GM12878 (cell line): ENCODE measurements around the gene ANO6. TPM values are rescaled to one million over a fixed set of nuclear protein-coding genes. Genes with fewer than 3 reads are reported as not detected.

Experiments used
- ATAC-seq: fragments of 200-7000 bp; cut with Tn5 transposase; 3 replicates; pipeline ENCODE4 v1.9.1; 2020; ENCODE audit warnings: mild to moderate bottlenecking, moderate library complexity
- BruUV-seq: library from RNA; stranded (reverse); fragments of 400-500 nt; replicated peaks from 2 replicates; lab custom pipeline; 2021; lab: Mats Ljungman, UMichigan
- CTCF ChIA-PET: fragments of 300-600 bp; sonication (Branson Sonifier 250); formaldehyde crosslinking; extraction: SDS; loops from one replicate; lab custom pipeline; 2021; ENCODE audit warnings: inconsistent platforms; lab: Yijun Ruan, JAX
- POLR2A ChIA-PET: fragments of 350-600 bp; formaldehyde crosslinking; extraction: SDS; loops from one replicate; lab custom pipeline; 2021; ENCODE audit warnings: inconsistent platforms; lab: Charles Lee
- RAD21 ChIA-PET: fragments of 300-600 bp; sonication (Branson Sonifier 250); formaldehyde crosslinking; loops from one replicate; lab custom pipeline; 2023; ENCODE audit warnings: antibody characterized with exemption; ENCODE audit not compliant: unreplicated experiment; lab: Charles Lee
- SMC1A ChIA-PET: fragments of 300-600 bp; sonication (Branson Sonifier 250); formaldehyde crosslinking; loops from one replicate; lab custom pipeline; 2023; ENCODE audit not compliant: unreplicated experiment, uncharacterized antibody; lab: Charles Lee
- DNase-seq: peaks from one replicate; pipeline ENCODE4 v3.0.0-alpha.2; 2011; ENCODE audit warnings: low read depth, low spot score
- FAIRE-seq: peaks from 3 replicates; lab custom pipeline; 2011; peaks lifted over from hg19 to GRCh38; lab: Jason Lieb, UNC
- H2AFZ ChIP-seq: 2 replicates; pipeline ENCODE4 v1.6.0; 2011; ENCODE audit warnings: low read depth, low read length, control low read depth; ENCODE audit not compliant: control insufficient read depth
- H3K27ac ChIP-seq: 2 replicates; pipeline ENCODE4 v1.5.1; 2011; ENCODE audit warnings: control low read depth; ENCODE audit not compliant: control insufficient read depth, insufficient read depth
- H3K27me3 ChIP-seq, 2 experiments: replicated peaks in 1 of 2; 2 replicates each; pipeline versions ENCODE4 v1.6.0 to v1.6.1; 2011; ENCODE audit warnings: low read length in 1 of 2; ENCODE audit not compliant: control insufficient read depth in 2 of 2, insufficient read depth in 2 of 2
- H3K36me3 ChIP-seq, 2 experiments: 2 replicates each; pipeline ENCODE4 v1.5.1; 2011; ENCODE audit warnings: low read length in 1 of 2; ENCODE audit not compliant: control insufficient read depth in 2 of 2, insufficient read depth in 2 of 2
- H3K4me1 ChIP-seq: 2 replicates; pipeline ENCODE4 v1.6.1; 2011; ENCODE audit warnings: mild to moderate bottlenecking, low read length, moderate library complexity, mixed read lengths; ENCODE audit not compliant: control insufficient read depth, insufficient read depth
- H3K4me2 ChIP-seq: 2 replicates; pipeline ENCODE4 v1.6.0; 2011; ENCODE audit warnings: control low read depth; ENCODE audit not compliant: control insufficient read depth, insufficient read depth
- H3K4me3 ChIP-seq: fragments of 200-600 bp; sonication (generic); 2 replicates; pipeline ENCODE4 v1.5.1; 2016
- H3K79me2 ChIP-seq: 2 replicates; pipeline ENCODE4 v1.6.0; 2011; ENCODE audit warnings: low read length; ENCODE audit not compliant: control insufficient read depth, insufficient read depth
- H3K9ac ChIP-seq: 2 replicates; pipeline ENCODE4 v1.8.0; 2011; ENCODE audit warnings: low read length, control low read depth, mixed read lengths; ENCODE audit not compliant: control insufficient read depth, insufficient read depth
- H3K9me3 ChIP-seq: replicated peaks from 3 replicates; pipeline ENCODE4 v1.5.1; 2011; ENCODE audit warnings: mild to moderate bottlenecking, low read length; ENCODE audit not compliant: control insufficient read depth, insufficient read depth
- H4K20me1 ChIP-seq: 2 replicates; pipeline ENCODE4 v1.6.0; 2011; ENCODE audit not compliant: control insufficient read depth, insufficient read depth
- ATF7 ChIP-seq: fragments of 450-650 bp; IDR thresholded peaks from 2 replicates; pipeline ENCODE4 v1.6.1; 2016; ENCODE audit warnings: low read depth, mild to moderate bottlenecking
- CHD4 ChIP-seq: fragments of 200-600 bp; sonication (generic); IDR thresholded peaks from 2 replicates; pipeline ENCODE4 v1.6.1; 2016; ENCODE audit warnings: mild to moderate bottlenecking
- EZH2 ChIP-seq: IDR thresholded peaks from 2 replicates; pipeline ENCODE4 v1.6.1; 2012; ENCODE audit warnings: low read depth, mild to moderate bottlenecking, control low read depth, inconsistent platforms, low read length, borderline replicate concordance; ENCODE audit not compliant: control insufficient read depth
- LARP7 ChIP-seq: fragments of 450-650 bp; IDR thresholded peaks from 2 replicates; pipeline ENCODE4 v1.6.1; 2017; ENCODE audit warnings: mild to moderate bottlenecking
- MAX ChIP-seq: IDR thresholded peaks from 2 replicates; pipeline ENCODE4 v1.6.1; 2012; ENCODE audit warnings: low read depth, low read length, improper control_type of control experiment
- SIX5 ChIP-seq: IDR thresholded peaks from 2 replicates; pipeline ENCODE4 v1.6.1; 2011; ENCODE audit warnings: mild to moderate bottlenecking, low read depth, low read length, moderate library complexity; ENCODE audit not compliant: severe bottlenecking
- SRF ChIP-seq, 2 experiments: IDR thresholded peaks; 2 replicates each; pipeline ENCODE4 v1.6.1; 2011; ENCODE audit warnings: low read depth in 2 of 2, low read length in 2 of 2, mild to moderate bottlenecking in 1 of 2, moderate library complexity in 1 of 2
- YY1 ChIP-seq: IDR thresholded peaks from 2 replicates; pipeline ENCODE4 v1.6.1; 2011; ENCODE audit warnings: low read depth, mild to moderate bottlenecking, low read length
- ZNF24 ChIP-seq: fragments of 450-650 bp; IDR thresholded peaks from 2 replicates; pipeline ENCODE4 v1.6.1; 2017; ENCODE audit warnings: antibody characterized with exemption, mild to moderate bottlenecking
- WGBS: methylation state at CpG from one replicate; pipeline ENCODE4 v1.1.6; 2016; ENCODE audit warnings: low lambda C conversion rate; ENCODE audit not compliant: insufficient replicate concordance, insufficient coverage; ENCODE audit errors: missing lambda C conversion rate; 5-methylcytosine and 5-hydroxymethylcytosine counted together
- in situ Hi-C: fragments of 300-500 bp; cut with MboI; formaldehyde crosslinking; loops from 9 replicates; pipeline ENCODE4 v1.14.3; 2018; ENCODE audit warnings: mixed read lengths
- intact Hi-C: fragments of 100-400 bp; cut with micrococcal nuclease; formaldehyde crosslinking; loops from one replicate; pipeline ENCODE4 v1.14.2; 2022; ENCODE audit not compliant: unreplicated experiment
- polyA plus RNA-seq, 11 experiments: library from polyadenylated mRNA; depleted of rRNA in 4 of 11; unstranded in 6 of 11; stranded (reverse) in 5 of 11; fragments of >200 nt; fragmentation: Nextera tagmentation in 4 of 11; fragmentation: Illumina TruSeq in 1 of 11; extraction: Ambion mirVana in 4 of 11; extraction: Trizol in 1 of 11; gene quantifications; 1 replicate in 1 of 11; 2 replicates in 10 of 11; pipeline versions ENCODE4 v1.2.1 to v1.2.3, GENCODE V29; 2011 to 2016; ENCODE audit warnings: inconsistent platforms in 2 of 11, missing spikeins in 2 of 11, low read depth in 1 of 11
- total RNA-seq, 4 experiments: library from RNA; depleted of rRNA in 3 of 4; stranded (reverse); fragments of >200 nt in 3 of 4; fragmentation: Illumina TruSeq in 1 of 4; extraction: Trizol in 1 of 4; gene quantifications; 2 replicates each; pipeline versions ENCODE4 v1.2.1 to v1.2.3, GENCODE V29; 2013 to 2021
- TF ChIP-seq, protein P1 (sequence below): fragments of 450-650 bp; IDR thresholded peaks from 2 replicates; pipeline ENCODE4 v1.6.1; 2017; ENCODE audit warnings: mild to moderate bottlenecking, moderate library complexity
- TF ChIP-seq, protein P2 (sequence below): IDR thresholded peaks from 2 replicates; pipeline ENCODE4 v1.6.1; 2011; ENCODE audit warnings: low read depth, mild to moderate bottlenecking, low read length, moderate library complexity, borderline replicate concordance; ENCODE audit errors: extremely low read depth

The ANO6 gene
- total and polyA plus RNA-seq, 10 of the 15 experiments (the other 5 are each of a cell fraction or from before 2014, with no cell fraction given): 4.6 to 30.3 (median 26.0) TPM

- no peaks in the 10 kb centered on the region for H3K4me1 ChIP-seq
- no peaks in the 10 kb centered on the region for H4K20me1 ChIP-seq
- CTCF ChIA-PET: interaction anchor here (1.6 kb wide), 1 partner anchor 29 kb away, joined by 3 read pairs; no protein-coding TSS in a partner anchor
- no peak overlapping the region for H3K4me3 ChIP-seq
- no TSS peak for BruUV-seq
- no peak overlapping the region for H2AFZ ChIP-seq
- intact Hi-C loops: no loop called here
- WGBS: 70% methylated on average over 7 of the region's 7 CpGs
- no peak for ATAC-seq
- TF ChIP-seq, protein P1, sequence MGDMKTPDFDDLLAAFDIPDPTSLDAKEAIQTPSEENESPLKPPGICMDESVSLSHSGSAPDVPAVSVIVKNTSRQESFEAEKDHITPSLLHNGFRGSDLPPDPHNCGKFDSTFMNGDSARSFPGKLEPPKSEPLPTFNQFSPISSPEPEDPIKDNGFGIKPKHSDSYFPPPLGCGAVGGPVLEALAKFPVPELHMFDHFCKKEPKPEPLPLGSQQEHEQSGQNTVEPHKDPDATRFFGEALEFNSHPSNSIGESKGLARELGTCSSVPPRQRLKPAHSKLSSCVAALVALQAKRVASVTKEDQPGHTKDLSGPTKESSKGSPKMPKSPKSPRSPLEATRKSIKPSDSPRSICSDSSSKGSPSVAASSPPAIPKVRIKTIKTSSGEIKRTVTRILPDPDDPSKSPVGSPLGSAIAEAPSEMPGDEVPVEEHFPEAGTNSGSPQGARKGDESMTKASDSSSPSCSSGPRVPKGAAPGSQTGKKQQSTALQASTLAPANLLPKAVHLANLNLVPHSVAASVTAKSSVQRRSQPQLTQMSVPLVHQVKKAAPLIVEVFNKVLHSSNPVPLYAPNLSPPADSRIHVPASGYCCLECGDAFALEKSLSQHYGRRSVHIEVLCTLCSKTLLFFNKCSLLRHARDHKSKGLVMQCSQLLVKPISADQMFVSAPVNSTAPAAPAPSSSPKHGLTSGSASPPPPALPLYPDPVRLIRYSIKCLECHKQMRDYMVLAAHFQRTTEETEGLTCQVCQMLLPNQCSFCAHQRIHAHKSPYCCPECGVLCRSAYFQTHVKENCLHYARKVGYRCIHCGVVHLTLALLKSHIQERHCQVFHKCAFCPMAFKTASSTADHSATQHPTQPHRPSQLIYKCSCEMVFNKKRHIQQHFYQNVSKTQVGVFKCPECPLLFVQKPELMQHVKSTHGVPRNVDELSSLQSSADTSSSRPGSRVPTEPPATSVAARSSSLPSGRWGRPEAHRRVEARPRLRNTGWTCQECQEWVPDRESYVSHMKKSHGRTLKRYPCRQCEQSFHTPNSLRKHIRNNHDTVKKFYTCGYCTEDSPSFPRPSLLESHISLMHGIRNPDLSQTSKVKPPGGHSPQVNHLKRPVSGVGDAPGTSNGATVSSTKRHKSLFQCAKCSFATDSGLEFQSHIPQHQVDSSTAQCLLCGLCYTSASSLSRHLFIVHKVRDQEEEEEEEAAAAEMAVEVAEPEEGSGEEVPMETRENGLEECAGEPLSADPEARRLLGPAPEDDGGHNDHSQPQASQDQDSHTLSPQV: no peak
- TF ChIP-seq, protein P2, sequence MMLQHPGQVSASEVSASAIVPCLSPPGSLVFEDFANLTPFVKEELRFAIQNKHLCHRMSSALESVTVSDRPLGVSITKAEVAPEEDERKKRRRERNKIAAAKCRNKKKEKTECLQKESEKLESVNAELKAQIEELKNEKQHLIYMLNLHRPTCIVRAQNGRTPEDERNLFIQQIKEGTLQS: no peak
- no peak for TF ChIP-seq ZNF24
- no peak for TF ChIP-seq SIX5
- no peak for TF ChIP-seq ATF7
- no peak for TF ChIP-seq EZH2
- no peak for TF ChIP-seq MAX
- TF ChIP-seq CHD4: no peak
- no peak for TF ChIP-seq SRF (IDR thresholded peaks at IDR 0.05; ENCODE audit: low read depth in 2 of 2, low read length in 2 of 2)
- no peak for TF ChIP-seq YY1
- no peak for TF ChIP-seq LARP7
- H3K4me2 ChIP-seq: no peak overlapping the region
- no peaks in the 10 kb centered on the region for H3K79me2 ChIP-seq
- no peak overlapping the region for H3K27ac ChIP-seq
- RAD21 ChIA-PET: no interaction called here
- POLR2A ChIA-PET: no interaction called here
- in situ Hi-C loops: no loop called here
- SMC1A ChIA-PET: no interaction called here
- no peak for FAIRE-seq
- no peak overlapping the region for H3K9ac ChIP-seq
- DNase-seq: no peak
- H3K36me3 ChIP-seq: peaks cover 0 to 4% of the 10 kb centered on the region in 2 experiments; a peak in 2 of 4 replicates
- no peaks in the 10 kb centered on the region for H3K9me3 ChIP-seq
- H3K27me3 ChIP-seq: no peaks in the 10 kb centered on the region
These were observed 218.2 kb downstream of the ANO6 start for GRCh38 chr12:45434094-45434493.
